WTC11 (cell line): ENCODE data around the gene GTF3C4. TPM values are rescaled to one million over a fixed set of nuclear protein-coding genes. Genes with fewer than 3 reads are reported as not detected.

Source experiments
- ATAC-seq: fragments of 200-7000 bp; cut with Tn5 transposase; 2 replicates; pipeline ENCODE4 v1.10.0; 2021; ENCODE audit warnings: mild to moderate bottlenecking, moderate library complexity
- CTCF ChIA-PET: fragments of 300-600 bp; sonication (Branson Sonifier 250); formaldehyde crosslinking; loops from one replicate; lab custom pipeline; 2021; ENCODE audit warnings: antibody characterized with exemption; lab: Charles Lee
- POLR2A ChIA-PET: fragments of 350-600 bp; sonication (Branson Sonifier 250); formaldehyde crosslinking; loops from one replicate; lab custom pipeline; 2021; ENCODE audit warnings: antibody characterized with exemption; lab: Charles Lee
- DNase-seq: peaks from one replicate; pipeline ENCODE4 v3.0.0; 2021; ENCODE audit warnings: low spot score
- H3K27ac Mint-ChIP-seq: 2 replicates; pipeline ENCODE4 v1.8.0; 2021; ENCODE audit warnings: mixed read lengths
- H3K27me3 Mint-ChIP-seq: 2 replicates; pipeline ENCODE4 v1.8.0; 2021; ENCODE audit warnings: low read depth, mild to moderate bottlenecking, moderate library complexity, mixed read lengths
- H3K36me3 Mint-ChIP-seq: 2 replicates; pipeline ENCODE4 v1.8.0; 2021; ENCODE audit warnings: mixed read lengths
- H3K4me1 Mint-ChIP-seq: 2 replicates; pipeline ENCODE4 v1.8.0; 2022; ENCODE audit warnings: mixed read lengths
- H3K4me3 Mint-ChIP-seq: 2 replicates; pipeline ENCODE4 v1.8.0; 2021; ENCODE audit warnings: mild to moderate bottlenecking, moderate library complexity, mixed read lengths
- H3K9me3 Mint-ChIP-seq: 2 replicates; pipeline ENCODE4 v1.8.0; 2021; ENCODE audit warnings: mixed read lengths
- ATF1 ChIP-seq: sonication (generic); formaldehyde crosslinking; IDR thresholded peaks from 2 replicates; pipeline ENCODE4 v1.8.1; 2023; ENCODE audit warnings: mild to moderate bottlenecking, moderate library complexity, missing genetic modification reagents
- ELF4 ChIP-seq: sonication (generic); formaldehyde crosslinking; IDR thresholded peaks from 2 replicates; pipeline ENCODE4 v1.8.1; 2022; ENCODE audit warnings: low read depth, mild to moderate bottlenecking, moderate library complexity, missing genetic modification reagents
- EMX1 ChIP-seq: fragments of 250-450 bp; sonication (Bioruptor Pico); IDR thresholded peaks from 2 replicates; pipeline ENCODE4 v1.8.0; 2021; ENCODE audit warnings: mild to moderate bottlenecking
- FOXK1 ChIP-seq: sonication (generic); formaldehyde crosslinking; IDR thresholded peaks from 2 replicates; pipeline ENCODE4 v1.8.0; 2022; ENCODE audit warnings: mild to moderate bottlenecking, moderate library complexity, missing genetic modification reagents
- GABPB1 ChIP-seq: sonication (generic); formaldehyde crosslinking; IDR thresholded peaks from 2 replicates; pipeline ENCODE4 v1.8.1; 2023; ENCODE audit warnings: mild to moderate bottlenecking, missing genetic modification reagents
- HMGA2 ChIP-seq: fragments of 250-450 bp; sonication (Bioruptor Pico); IDR thresholded peaks from 2 replicates; pipeline ENCODE4 v1.4.0; 2021; ENCODE audit warnings: mild to moderate bottlenecking, moderate library complexity
- MXD4 ChIP-seq: fragments of 250-450 bp; sonication (Bioruptor Pico); IDR thresholded peaks from 2 replicates; pipeline ENCODE4 v1.8.0; 2021; ENCODE audit warnings: mild to moderate bottlenecking, moderate library complexity, borderline replicate concordance
- MYBL2 ChIP-seq: sonication (generic); formaldehyde crosslinking; IDR thresholded peaks from 2 replicates; pipeline ENCODE4 v1.8.1; 2023; ENCODE audit warnings: mild to moderate bottlenecking, moderate library complexity, missing genetic modification reagents
- NR1H2 ChIP-seq: sonication (generic); formaldehyde crosslinking; IDR thresholded peaks from 2 replicates; pipeline ENCODE4 v1.9.0; 2021; ENCODE audit warnings: mild to moderate bottlenecking, moderate library complexity, missing genetic modification reagents
- TCF7 ChIP-seq: sonication (generic); formaldehyde crosslinking; IDR thresholded peaks from 2 replicates; pipeline ENCODE4 v1.8.0; 2022; ENCODE audit warnings: mild to moderate bottlenecking, low read depth, missing genetic modification reagents, moderate library complexity
- TP53 ChIP-seq: sonication (generic); formaldehyde crosslinking; IDR thresholded peaks from 2 replicates; pipeline ENCODE4 v1.8.1; 2023; ENCODE audit warnings: mild to moderate bottlenecking, missing genetic modification reagents
- USF1 ChIP-seq: sonication (generic); formaldehyde crosslinking; IDR thresholded peaks from 2 replicates; pipeline ENCODE4 v1.8.0; 2022; ENCODE audit warnings: mild to moderate bottlenecking, missing genetic modification reagents
- ZBTB21 ChIP-seq: sonication (generic); formaldehyde crosslinking; IDR thresholded peaks from 2 replicates; pipeline ENCODE4 v1.8.1; 2023; ENCODE audit warnings: mild to moderate bottlenecking, missing genetic modification reagents, borderline replicate concordance
- ZNF396 ChIP-seq: fragments of 250-450 bp; sonication (Bioruptor Pico); IDR thresholded peaks from 2 replicates; pipeline ENCODE4 v1.8.0; 2021; ENCODE audit warnings: mild to moderate bottlenecking, moderate library complexity, borderline replicate concordance
- ZNF671 ChIP-seq: fragments of 250-450 bp; sonication (Bioruptor Pico); IDR thresholded peaks from 2 replicates; pipeline ENCODE4 v1.8.0; 2021; ENCODE audit warnings: mild to moderate bottlenecking
- total RNA-seq: library from RNA; stranded (reverse); gene quantifications from 3 replicates; pipeline ENCODE4 v1.2.3, GENCODE V29; 2021
- TF ChIP-seq, protein P1 (sequence below): sonication (generic); formaldehyde crosslinking; IDR thresholded peaks from 2 replicates; pipeline ENCODE4 v1.8.0; 2022; ENCODE audit warnings: missing genetic modification reagents
- TF ChIP-seq, protein P2 (sequence below): sonication (generic); formaldehyde crosslinking; IDR thresholded peaks from 2 replicates; pipeline ENCODE4 v1.8.1; 2022; ENCODE audit warnings: low read depth, mild to moderate bottlenecking, moderate library complexity, missing genetic modification reagents, borderline replicate concordance
- TF ChIP-seq, protein P3 (sequence below): sonication (generic); formaldehyde crosslinking; IDR thresholded peaks from 2 replicates; pipeline ENCODE4 v1.8.1; 2023; ENCODE audit warnings: mild to moderate bottlenecking, missing genetic modification reagents, borderline replicate concordance

The GTF3C4 gene
- total RNA-seq, 1 experiment from 2014 or later, result 31.6 TPM

- CTCF ChIA-PET, result no interaction called here
- peaks cover 38% of the 10 kb centered on the region for H3K36me3 Mint-ChIP-seq
Observed at GRCh38 chr9:132626285-132626684, 44.0 kb upstream of the GTF3C4 start.

DNA sequence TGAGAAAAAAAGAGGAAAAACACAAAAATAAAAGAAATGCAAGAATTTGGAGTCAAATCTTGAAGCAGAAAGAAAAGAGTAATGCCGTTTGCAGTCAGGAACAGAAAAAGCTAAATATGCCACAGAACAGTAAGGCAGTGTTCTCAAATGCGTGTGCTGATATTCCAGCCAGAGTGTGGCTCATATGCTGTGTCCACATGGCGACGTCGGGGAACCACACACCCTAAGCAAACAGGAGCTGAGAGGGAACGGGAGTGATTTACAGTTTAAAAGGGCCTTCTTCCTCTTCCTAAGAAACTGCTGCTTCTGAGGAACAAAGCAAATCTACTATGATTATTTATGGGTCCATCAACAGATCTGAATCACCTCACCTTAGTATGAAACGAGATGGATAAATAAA lies 43.2 kb upstream of the GTF3C4 start:
- ChIA-PET POLR2A (no interaction called here), CTCF (no interaction called here)
- ATAC-seq (no peak), DNase-seq (no peak)
- Mint-ChIP-seq H3K9me3 (no peaks in the 10 kb centered on the region), H3K4me3 (no peak overlapping the region), H3K36me3 (peaks cover 42% of the 10 kb centered on the region), H3K27ac (no peak overlapping the region; the same call in 1 of the 2 replicates), H3K27me3 (no peaks in the 10 kb centered on the region), H3K4me1 (peaks cover 16% of the 10 kb centered on the region)
- no peak for TF ChIP-seq TP53
- no peak for TF ChIP-seq ZNF671 (CRISPR knock-in tag)
- no peak for TF ChIP-seq USF1 (CRISPR knock-in tag)
- no peak for TF ChIP-seq ZBTB21
- TF ChIP-seq HMGA2 (CRISPR knock-in tag), result no peak
- TF ChIP-seq ELF4 (CRISPR knock-in tag), result no peak
- TF ChIP-seq, protein P1, sequence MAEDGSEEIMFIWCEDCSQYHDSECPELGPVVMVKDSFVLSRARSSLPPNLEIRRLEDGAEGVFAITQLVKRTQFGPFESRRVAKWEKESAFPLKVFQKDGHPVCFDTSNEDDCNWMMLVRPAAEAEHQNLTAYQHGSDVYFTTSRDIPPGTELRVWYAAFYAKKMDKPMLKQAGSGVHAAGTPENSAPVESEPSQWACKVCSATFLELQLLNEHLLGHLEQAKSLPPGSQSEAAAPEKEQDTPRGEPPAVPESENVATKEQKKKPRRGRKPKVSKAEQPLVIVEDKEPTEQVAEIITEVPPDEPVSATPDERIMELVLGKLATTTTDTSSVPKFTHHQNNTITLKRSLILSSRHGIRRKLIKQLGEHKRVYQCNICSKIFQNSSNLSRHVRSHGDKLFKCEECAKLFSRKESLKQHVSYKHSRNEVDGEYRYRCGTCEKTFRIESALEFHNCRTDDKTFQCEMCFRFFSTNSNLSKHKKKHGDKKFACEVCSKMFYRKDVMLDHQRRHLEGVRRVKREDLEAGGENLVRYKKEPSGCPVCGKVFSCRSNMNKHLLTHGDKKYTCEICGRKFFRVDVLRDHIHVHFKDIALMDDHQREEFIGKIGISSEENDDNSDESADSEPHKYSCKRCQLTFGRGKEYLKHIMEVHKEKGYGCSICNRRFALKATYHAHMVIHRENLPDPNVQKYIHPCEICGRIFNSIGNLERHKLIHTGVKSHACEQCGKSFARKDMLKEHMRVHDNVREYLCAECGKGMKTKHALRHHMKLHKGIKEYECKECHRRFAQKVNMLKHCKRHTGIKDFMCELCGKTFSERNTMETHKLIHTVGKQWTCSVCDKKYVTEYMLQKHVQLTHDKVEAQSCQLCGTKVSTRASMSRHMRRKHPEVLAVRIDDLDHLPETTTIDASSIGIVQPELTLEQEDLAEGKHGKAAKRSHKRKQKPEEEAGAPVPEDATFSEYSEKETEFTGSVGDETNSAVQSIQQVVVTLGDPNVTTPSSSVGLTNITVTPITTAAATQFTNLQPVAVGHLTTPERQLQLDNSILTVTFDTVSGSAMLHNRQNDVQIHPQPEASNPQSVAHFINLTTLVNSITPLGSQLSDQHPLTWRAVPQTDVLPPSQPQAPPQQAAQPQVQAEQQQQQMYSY (CRISPR knock-in tag), result no peak
- TF ChIP-seq ZNF396 (CRISPR knock-in tag), result no peak
- TF ChIP-seq FOXK1 (CRISPR knock-in tag), result no peak
- TF ChIP-seq NR1H2 (CRISPR knock-in tag), result no peak
- TF ChIP-seq EMX1 (CRISPR knock-in tag), result no peak
- TF ChIP-seq, protein P2, sequence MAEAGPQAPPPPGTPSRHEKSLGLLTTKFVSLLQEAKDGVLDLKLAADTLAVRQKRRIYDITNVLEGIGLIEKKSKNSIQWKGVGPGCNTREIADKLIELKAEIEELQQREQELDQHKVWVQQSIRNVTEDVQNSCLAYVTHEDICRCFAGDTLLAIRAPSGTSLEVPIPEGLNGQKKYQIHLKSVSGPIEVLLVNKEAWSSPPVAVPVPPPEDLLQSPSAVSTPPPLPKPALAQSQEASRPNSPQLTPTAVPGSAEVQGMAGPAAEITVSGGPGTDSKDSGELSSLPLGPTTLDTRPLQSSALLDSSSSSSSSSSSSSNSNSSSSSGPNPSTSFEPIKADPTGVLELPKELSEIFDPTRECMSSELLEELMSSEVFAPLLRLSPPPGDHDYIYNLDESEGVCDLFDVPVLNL (CRISPR knock-in tag), result no peak
- TF ChIP-seq, protein P3, sequence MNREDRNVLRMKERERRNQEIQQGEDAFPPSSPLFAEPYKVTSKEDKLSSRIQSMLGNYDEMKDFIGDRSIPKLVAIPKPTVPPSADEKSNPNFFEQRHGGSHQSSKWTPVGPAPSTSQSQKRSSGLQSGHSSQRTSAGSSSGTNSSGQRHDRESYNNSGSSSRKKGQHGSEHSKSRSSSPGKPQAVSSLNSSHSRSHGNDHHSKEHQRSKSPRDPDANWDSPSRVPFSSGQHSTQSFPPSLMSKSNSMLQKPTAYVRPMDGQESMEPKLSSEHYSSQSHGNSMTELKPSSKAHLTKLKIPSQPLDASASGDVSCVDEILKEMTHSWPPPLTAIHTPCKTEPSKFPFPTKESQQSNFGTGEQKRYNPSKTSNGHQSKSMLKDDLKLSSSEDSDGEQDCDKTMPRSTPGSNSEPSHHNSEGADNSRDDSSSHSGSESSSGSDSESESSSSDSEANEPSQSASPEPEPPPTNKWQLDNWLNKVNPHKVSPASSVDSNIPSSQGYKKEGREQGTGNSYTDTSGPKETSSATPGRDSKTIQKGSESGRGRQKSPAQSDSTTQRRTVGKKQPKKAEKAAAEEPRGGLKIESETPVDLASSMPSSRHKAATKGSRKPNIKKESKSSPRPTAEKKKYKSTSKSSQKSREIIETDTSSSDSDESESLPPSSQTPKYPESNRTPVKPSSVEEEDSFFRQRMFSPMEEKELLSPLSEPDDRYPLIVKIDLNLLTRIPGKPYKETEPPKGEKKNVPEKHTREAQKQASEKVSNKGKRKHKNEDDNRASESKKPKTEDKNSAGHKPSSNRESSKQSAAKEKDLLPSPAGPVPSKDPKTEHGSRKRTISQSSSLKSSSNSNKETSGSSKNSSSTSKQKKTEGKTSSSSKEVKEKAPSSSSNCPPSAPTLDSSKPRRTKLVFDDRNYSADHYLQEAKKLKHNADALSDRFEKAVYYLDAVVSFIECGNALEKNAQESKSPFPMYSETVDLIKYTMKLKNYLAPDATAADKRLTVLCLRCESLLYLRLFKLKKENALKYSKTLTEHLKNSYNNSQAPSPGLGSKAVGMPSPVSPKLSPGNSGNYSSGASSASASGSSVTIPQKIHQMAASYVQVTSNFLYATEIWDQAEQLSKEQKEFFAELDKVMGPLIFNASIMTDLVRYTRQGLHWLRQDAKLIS (CRISPR knock-in tag), result no peak
- TF ChIP-seq ATF1 (CRISPR knock-in tag), result no peak
- no peak for TF ChIP-seq TCF7

More at GRCh38 chr9:132626285-132626684, 44.0 kb upstream of the GTF3C4 start:
- no peak overlapping the region for H3K4me3 Mint-ChIP-seq
- no peak for DNase-seq
- H3K27me3 Mint-ChIP-seq, result no peaks in the 10 kb centered on the region
- H3K4me1 Mint-ChIP-seq, result peaks cover 16% of the 10 kb centered on the region
- no peaks in the 10 kb centered on the region for H3K9me3 Mint-ChIP-seq
- peak overlapping the region; percentile 82 for H3K27ac Mint-ChIP-seq
- no peak for ATAC-seq
- TF ChIP-seq, protein P3 (CRISPR knock-in tag), result no peak
- TF ChIP-seq MXD4, result no peak
- TF ChIP-seq ELF4 (CRISPR knock-in tag), result no peak
- TF ChIP-seq MYBL2 (CRISPR knock-in tag), result no peak
- no peak for TF ChIP-seq GABPB1
- POLR2A ChIA-PET, result no interaction called here
